Suprapubic skin (tissue), 4 donors: Measurements from ENCODE around the gene HDGFL1. TPM values are rescaled to one million over a fixed set of nuclear protein-coding genes. Genes with fewer than 3 reads are reported as not detected.

ENCODE experiments used
- DNase-seq, 2 donors: peaks; one replicate each; pipeline ENCODE4 v3.0.0-alpha.2; 2019; ENCODE audit warnings: low spot score in 2 of 2
- H3K27ac ChIP-seq: fragments of 200-600 bp; sonication (generic); one replicate; pipeline ENCODE4 v1.5.1; 2019
- H3K27me3 ChIP-seq: fragments of 200-600 bp; sonication (generic); one replicate; pipeline ENCODE4 v1.5.1; 2019
- H3K36me3 ChIP-seq: fragments of 200-600 bp; sonication (generic); one replicate; pipeline ENCODE4 v1.5.1; 2019
- H3K4me1 ChIP-seq: fragments of 200-600 bp; sonication (generic); one replicate; pipeline ENCODE4 v1.5.1; 2019
- H3K4me3 ChIP-seq: fragments of 200-600 bp; sonication (generic); one replicate; pipeline ENCODE4 v1.5.1; 2019; ENCODE audit warnings: mild to moderate bottlenecking
- H3K9me3 ChIP-seq: fragments of 200-600 bp; sonication (generic); one replicate; pipeline ENCODE4 v1.5.1; 2019
- CTCF ChIP-seq, 2 donors: fragments of 200-600 bp in 1 of 2; fragments of 450-650 bp in 1 of 2; sonication (generic) in 1 of 2; IDR thresholded peaks; one replicate each; pipeline ENCODE4 v1.5.1; 2016 to 2019; ENCODE audit warnings: antibody characterized with exemption in 2 of 2, mild to moderate bottlenecking in 1 of 2, moderate library complexity in 1 of 2
- EP300 ChIP-seq: sonication (generic); formaldehyde crosslinking; IDR thresholded peaks from one replicate; pipeline ENCODE4 v1.6.1; 2017; ENCODE audit warnings: antibody characterized with exemption
- POLR2A ChIP-seq, 2 donors: fragments of 450-650 bp; IDR thresholded peaks; one replicate each; pipeline ENCODE4 v1.6.1; 2017; ENCODE audit warnings: antibody characterized with exemption in 2 of 2, mild to moderate bottlenecking in 2 of 2, moderate library complexity in 2 of 2
- POLR2AphosphoS5 ChIP-seq, 3 donors: sonication (generic); formaldehyde crosslinking; IDR thresholded peaks; one replicate each; pipeline ENCODE4 v1.6.1; 2017; ENCODE audit warnings: antibody characterized with exemption in 3 of 3
- WGBS: methylation state at CpG from one replicate; pipeline ENCODE4 v1.1.5; 2018; 5-methylcytosine and 5-hydroxymethylcytosine counted together
- total RNA-seq, 4 donors: library from RNA; depleted of rRNA; stranded (reverse); fragments of >200 nt; gene quantifications; one replicate each; pipeline ENCODE4 v1.1.0, GENCODE V29; 2016

HDGFL1 gene
- total RNA-seq, 4 donors from 2014 or later = not detected

GRCh38 chr6:22536122-22536521 lies 33.2 kb upstream of the HDGFL1 start:
- DNase-seq = no peak
- Histone ChIP-seq H3K27ac (no peak overlapping the region), H3K4me1 (no peaks in the 10 kb centered on the region), H3K36me3 (no peaks in the 10 kb centered on the region), H3K4me3 (no peak overlapping the region), H3K9me3 (no peaks in the 10 kb centered on the region), H3K27me3 (no peaks in the 10 kb centered on the region)
- WGBS = 91% methylated on average over 4 of the region's 4 CpGs
- TF ChIP-seq EP300 (no peak), CTCF (IDR thresholded peaks at IDR 0.05) (no peak), POLR2A (IDR thresholded peaks at IDR 0.05) (no peak), POLR2AphosphoS5 (IDR thresholded peaks at IDR 0.05) (no peak)

- Histone ChIP-seq H3K4me3 (no peak overlapping the region), H3K4me1 (no peaks in the 10 kb centered on the region), H3K27ac (no peak overlapping the region), H3K9me3 (no peaks in the 10 kb centered on the region), H3K36me3 (no peaks in the 10 kb centered on the region), H3K27me3 (no peaks in the 10 kb centered on the region)
- TF ChIP-seq POLR2AphosphoS5 (IDR thresholded peaks at IDR 0.05) (no peak), POLR2A (IDR thresholded peaks at IDR 0.05) (no peak), CTCF (IDR thresholded peaks at IDR 0.05) (no peak), EP300 (no peak)
- no peak for DNase-seq
Observed at GRCh38 chr6:22544476-22544875, 24.9 kb upstream of the HDGFL1 start.

- Histone ChIP-seq H3K36me3 (no peaks in the 10 kb centered on the region), H3K9me3 (no peaks in the 10 kb centered on the region), H3K4me3 (no peak overlapping the region), H3K27ac (no peak overlapping the region), H3K27me3 (no peaks in the 10 kb centered on the region), H3K4me1 (no peaks in the 10 kb centered on the region)
- TF ChIP-seq CTCF (IDR thresholded peaks at IDR 0.05) = no peak
- no peak for TF ChIP-seq POLR2A (IDR thresholded peaks at IDR 0.05)
- TF ChIP-seq EP300 = no peak
- no peak for TF ChIP-seq POLR2AphosphoS5 (IDR thresholded peaks at IDR 0.05)
- WGBS = 67% methylated on average over 2 of the region's 2 CpGs
- no peak for DNase-seq
Observed at GRCh38 chr6:22545051-22545450, 24.3 kb upstream of the HDGFL1 start.

- no peak for DNase-seq
- H3K4me1 ChIP-seq = no peaks in the 10 kb centered on the region
- H3K9me3 ChIP-seq = no peaks in the 10 kb centered on the region
- H3K4me3 ChIP-seq = no peak overlapping the region
- H3K27ac ChIP-seq = no peak overlapping the region
- TF ChIP-seq POLR2A (IDR thresholded peaks at IDR 0.05) (no peak), POLR2AphosphoS5 (IDR thresholded peaks at IDR 0.05) (no peak), EP300 (no peak), CTCF (IDR thresholded peaks at IDR 0.05) (no peak)
- no peaks in the 10 kb centered on the region for H3K27me3 ChIP-seq
- WGBS = 87% methylated on average over 1 of the region's 1 CpG
- H3K36me3 ChIP-seq = no peaks in the 10 kb centered on the region
Observed at GRCh38 chr6:22546236-22546635, 23.1 kb upstream of the HDGFL1 start.

GRCh38 chr6:22550971-22551670 lies 18.2 kb upstream of the HDGFL1 start:
- no peak for DNase-seq
- TF ChIP-seq EP300 (no peak), POLR2AphosphoS5 (IDR thresholded peaks at IDR 0.05) (no peak), CTCF (IDR thresholded peaks at IDR 0.05) (no peak), POLR2A (IDR thresholded peaks at IDR 0.05) (no peak)
- Histone ChIP-seq H3K27ac (no peak overlapping the region), H3K36me3 (no peaks in the 10 kb centered on the region), H3K27me3 (no peaks in the 10 kb centered on the region), H3K9me3 (no peaks in the 10 kb centered on the region), H3K4me3 (no peak overlapping the region), H3K4me1 (no peaks in the 10 kb centered on the region)
- 79% methylated on average over 2 of the region's 2 CpGs for WGBS
